A549 (cell line): ENCODE results near the gene RASGRP1. TPM values are rescaled to one million over a fixed set of nuclear protein-coding genes. Genes with fewer than 3 reads are reported as not detected.
A peak's percentile ranks its signal among the peaks of the same experiment; 100 is the strongest.

Source experiments
- ATAC-seq, 2 experiments: fragments of 200-7000 bp in 1 of 2; fragments of >200 bp in 1 of 2; cut with Nextera tagmentation in 1 of 2; cut with Tn5 transposase in 1 of 2; 3 replicates each; pipeline versions ENCODE4 v1.8.0 to v1.9.1; 2018 to 2020; ENCODE audit warnings: mild to moderate bottlenecking in 1 of 2, moderate library complexity in 1 of 2
- CTCF ChIA-PET: fragments of 300-600 bp; sonication (Branson Sonifier 250); formaldehyde crosslinking; extraction: SDS; loops from one replicate; lab custom pipeline; 2021; ENCODE audit warnings: antibody characterized with exemption, inconsistent platforms; lab: Yijun Ruan, JAX
- POLR2A ChIA-PET: fragments of 350-600 bp; formaldehyde crosslinking; extraction: SDS; loops from one replicate; lab custom pipeline; 2021; ENCODE audit warnings: antibody characterized with exemption, inconsistent platforms; lab: Yijun Ruan, JAX
- DNase-seq, 2 experiments: peaks; one replicate each; pipeline versions ENCODE4 v3.0.0 to v3.0.0-alpha.2; 2011 to 2016; ENCODE audit warnings: low read depth in 1 of 2, low spot score in 1 of 2
- FAIRE-seq: peaks from 2 replicates; lab custom pipeline; 2011; peaks lifted over from hg19 to GRCh38; lab: Jason Lieb, UNC
- H3K27ac ChIP-seq, 2 experiments: fragments of >200 bp; sonication (Bioruptor Twin); formaldehyde crosslinking; 3 replicates each; pipeline ENCODE4 v1.5.1; 2016 to 2017
- H3K4me1 ChIP-seq: fragments of >200 bp; sonication (Bioruptor Twin); formaldehyde crosslinking; 3 replicates; pipeline ENCODE4 v1.6.1; 2016
- H3K4me2 ChIP-seq: fragments of >200 bp; sonication (Bioruptor Twin); formaldehyde crosslinking; 3 replicates; pipeline ENCODE4 v1.6.1; 2016
- H3K4me3 ChIP-seq: fragments of >200 bp; sonication (Bioruptor Twin); formaldehyde crosslinking; 3 replicates; pipeline ENCODE4 v1.5.1; 2016
- H3K9me3 ChIP-seq: fragments of >200 bp; sonication (Bioruptor Twin); formaldehyde crosslinking; 3 replicates; pipeline ENCODE4 v1.6.1; 2016
- CBX8 ChIP-seq: fragments of 200-600 bp; sonication (generic); IDR thresholded peaks from 2 replicates; pipeline ENCODE4 v1.6.1; 2016
- CEBPB ChIP-seq, 2 experiments: fragments of >200 bp in 1 of 2; sonication (Bioruptor Twin) in 1 of 2; formaldehyde crosslinking in 1 of 2; IDR thresholded peaks; 2 replicates each; pipeline ENCODE4 v1.6.1; 2012 to 2016
- CHD2 ChIP-seq: fragments of 150-350 bp; IDR thresholded peaks from 2 replicates; pipeline ENCODE4 v1.6.1; 2014; ENCODE audit warnings: low read length; ENCODE audit not compliant: partially characterized antibody
- CHD4 ChIP-seq: fragments of 200-600 bp; sonication (generic); IDR thresholded peaks from 2 replicates; pipeline ENCODE4 v1.6.1; 2016; ENCODE audit warnings: antibody characterized with exemption, mild to moderate bottlenecking, borderline replicate concordance
- CTCF ChIP-seq: fragments of >200 bp; sonication (Bioruptor Twin); formaldehyde crosslinking; IDR thresholded peaks from 3 replicates; pipeline ENCODE4 v1.5.1; 2016
- ELK1 ChIP-seq: fragments of 150-350 bp; IDR thresholded peaks from 2 replicates; pipeline ENCODE4 v1.6.1; 2014; ENCODE audit warnings: low read depth, mild to moderate bottlenecking, low read length
- EP300 ChIP-seq, 2 experiments: fragments of >200 bp; sonication (Bioruptor Twin); formaldehyde crosslinking; IDR thresholded peaks; 2 replicates in 1 of 2; 3 replicates in 1 of 2; pipeline ENCODE4 v1.6.1; 2016 to 2017
- GATA3 ChIP-seq: IDR thresholded peaks from 2 replicates; pipeline ENCODE4 v1.6.1; 2012; ENCODE audit warnings: borderline replicate concordance
- HES2 ChIP-seq: fragments of >200 bp; sonication (Bioruptor Twin); formaldehyde crosslinking; IDR thresholded peaks from 2 replicates; pipeline ENCODE4 v1.6.1; 2016
- HEYL ChIP-seq: fragments of 250-450 bp; sonication (Bioruptor Pico); IDR thresholded peaks from 2 replicates; pipeline ENCODE4 v1.8.0; 2021; ENCODE audit warnings: mild to moderate bottlenecking, moderate library complexity
- HOXB13 ChIP-seq: fragments of 250-450 bp; sonication (Bioruptor Pico); IDR thresholded peaks from 2 replicates; pipeline ENCODE4 v1.5.0; 2020; ENCODE audit warnings: low read depth, mild to moderate bottlenecking, moderate library complexity
- KDM1A ChIP-seq: fragments of 200-600 bp; sonication (generic); IDR thresholded peaks from 2 replicates; pipeline ENCODE4 v1.6.1; 2016; ENCODE audit warnings: low read depth, mild to moderate bottlenecking
- MAX ChIP-seq: IDR thresholded peaks from 2 replicates; pipeline ENCODE4 v1.6.1; 2012
- MAZ ChIP-seq: fragments of 150-350 bp; IDR thresholded peaks from 2 replicates; pipeline ENCODE4 v1.6.1; 2014; ENCODE audit warnings: antibody characterized with exemption, low read depth, low read length, borderline replicate concordance
- MYC ChIP-seq: IDR thresholded peaks from 2 replicates; pipeline ENCODE4 v1.6.1; 2012; ENCODE audit warnings: mild to moderate bottlenecking, inconsistent platforms, low read length, improper control_type of control experiment, borderline replicate concordance
- PBX3 ChIP-seq: IDR thresholded peaks from 2 replicates; pipeline ENCODE4 v1.6.1; 2012
- PHF8 ChIP-seq: fragments of 200-600 bp; sonication (generic); IDR thresholded peaks from 2 replicates; pipeline ENCODE4 v1.6.1; 2016; ENCODE audit warnings: low read depth, mild to moderate bottlenecking, antibody characterized with exemption, moderate library complexity, borderline replicate concordance
- POLR2A ChIP-seq: IDR thresholded peaks from 2 replicates; pipeline ENCODE4 v1.6.1; 2012; ENCODE audit warnings: mild to moderate bottlenecking, low read length
- POLR2AphosphoS2 ChIP-seq: conservative IDR thresholded peaks from 2 replicates; pipeline ENCODE4 v1.6.1; 2012; ENCODE audit warnings: low read length, improper control_type of control experiment, inconsistent platforms
- RAD21 ChIP-seq, 2 experiments: fragments of >200 bp in 1 of 2; sonication (Bioruptor Twin) in 1 of 2; formaldehyde crosslinking in 1 of 2; IDR thresholded peaks in 1 of 2; conservative IDR thresholded peaks in 1 of 2; 2 replicates in 1 of 2; 3 replicates in 1 of 2; pipeline ENCODE4 v1.6.1; 2012 to 2018; ENCODE audit warnings: inconsistent platforms in 1 of 2
- RCOR1 ChIP-seq: fragments of 150-350 bp; IDR thresholded peaks from 2 replicates; pipeline ENCODE4 v1.6.1; 2014; ENCODE audit warnings: antibody characterized with exemption, low read length, low read depth
- SMC3 ChIP-seq: fragments of >200 bp; sonication (Bioruptor Twin); formaldehyde crosslinking; IDR thresholded peaks from 3 replicates; pipeline ENCODE4 v1.6.1; 2018; ENCODE audit warnings: inconsistent platforms
- TP53 ChIP-seq: fragments of 250-450 bp; sonication (Bioruptor Pico); IDR thresholded peaks from 2 replicates; pipeline ENCODE4 v1.5.0; 2021; ENCODE audit warnings: mild to moderate bottlenecking, moderate library complexity
- ZC3H11A ChIP-seq: fragments of 450-650 bp; IDR thresholded peaks from 2 replicates; pipeline ENCODE4 v1.6.1; 2014; ENCODE audit warnings: antibody characterized with exemption, mild to moderate bottlenecking
- ZSCAN20 ChIP-seq: fragments of 250-450 bp; sonication (Bioruptor Pico); IDR thresholded peaks from 2 replicates; pipeline ENCODE4 v1.8.0; 2022; ENCODE audit warnings: mild to moderate bottlenecking, moderate library complexity
- WGBS: methylation state at CpG from one replicate; pipeline ENCODE4 v1.1.6; 2017; ENCODE audit errors: missing lambda C conversion rate; 5-methylcytosine and 5-hydroxymethylcytosine counted together
- polyA plus RNA-seq, 4 experiments: library from polyadenylated mRNA; depleted of rRNA in 3 of 4; stranded (reverse); fragments of >200 nt; fragmentation: RNase III in 1 of 4; extraction: RNeasy Plus Mini Kit Qiagen cat#74134 plus additional on column Dnase treatment in 1 of 4; gene quantifications; 2 replicates in 3 of 4; 3 replicates in 1 of 4; pipeline ENCODE4 v1.2.3, GENCODE V29; 2011 to 2017

The RASGRP1 gene
- polyA plus RNA-seq, 2 of the 4 experiments (the other 2 are of a cell fraction), result 0.70 to 1.2 TPM

- CTCF ChIA-PET, result interaction anchor here (0.5 to 4.2 kb wide), 41 partner anchors 10 to 444 kb away, joined by 3 to 44 read pairs (median 4); partner anchors contain the start of genes FAM98B and RASGRP1
- ATAC-seq (peak; percentile 81 to 82), FAIRE-seq (no peak), DNase-seq (peak; percentile 6 to 57)
- 31% methylated on average over 7 of the region's 9 CpGs for WGBS
- Histone ChIP-seq H3K27ac (no peak overlapping the region), H3K4me3 (no peak overlapping the region), H3K4me1 (no peaks in the 10 kb centered on the region), H3K4me2 (peak overlapping the region; percentile 31; the same call in 1 of the 3 replicates), H3K9me3 (peaks cover 6% of the 10 kb centered on the region; the same call in 1 of the 3 replicates)
- POLR2A ChIA-PET, result interaction anchor here (0.5 to 1.1 kb wide), 2 partner anchors 14 to 185 kb away, joined by 3 read pairs; partner anchors contain the start of gene FAM98B
- TF ChIP-seq RCOR1, result no peak
- no peak for TF ChIP-seq PHF8
- peak; percentile 68 for TF ChIP-seq CTCF
- no peak for TF ChIP-seq EP300 (IDR thresholded peaks at IDR 0.05)
- TF ChIP-seq MAZ, result no peak
- TF ChIP-seq POLR2AphosphoS2, result no peak
- no peak for TF ChIP-seq MYC
- no peak for TF ChIP-seq CEBPB (IDR thresholded peaks at IDR 0.05)
- TF ChIP-seq POLR2A, result no peak
- TF ChIP-seq ELK1, result no peak
- no peak for TF ChIP-seq HEYL (CRISPR knock-in tag)
- peak; percentile 63 to 71 for TF ChIP-seq RAD21 (conservative IDR thresholded peaks at IDR 0.05 in 1 of 2, IDR thresholded peaks at IDR 0.05 in 1 of 2)
- TF ChIP-seq CHD4, result no peak
- TF ChIP-seq PBX3, result no peak
- no peak for TF ChIP-seq GATA3
- no peak for TF ChIP-seq TP53 (CRISPR knock-in tag)
- no peak for TF ChIP-seq ZSCAN20 (CRISPR knock-in tag)
- TF ChIP-seq CBX8, result no peak
- no peak for TF ChIP-seq ZC3H11A
- TF ChIP-seq HES2, result no peak
- TF ChIP-seq CHD2, result no peak
- TF ChIP-seq HOXB13 (CRISPR knock-in tag), result no peak
- TF ChIP-seq SMC3, result peak; percentile 56
- TF ChIP-seq MAX, result no peak
- TF ChIP-seq KDM1A, result no peak
These were observed 124.1 kb downstream of the RASGRP1 start for GRCh38 chr15:38440353-38441129.

Other genes starting within 250 kb of the RASGRP1 start
- gene FAM98B, start 110.7 kb downstream of the RASGRP1 start, polyA plus RNA-seq (2011; rRNA removed), result 15.4 and 18.8 TPM in 2 replicates
- gene FAM98B, start 110.7 kb downstream of the RASGRP1 start, polyA plus RNA-seq (2017; fragmentation: RNase III; extraction: RNeasy Plus Mini Kit Qiagen cat#74134 plus additional on column Dnase treatment), result 16.5 to 17.6 TPM (median 16.7 TPM) in 3 replicates